Neural progenitor cell (in vitro differentiated cells): ENCODE results near the gene AFF1.

Experiments used
- EZH2 ChIP-seq: fragments of 200-600 bp; sonication (generic); IDR thresholded peaks from 2 replicates; pipeline ENCODE4 v1.6.1; 2017; ENCODE audit warnings: antibody characterized with exemption, mild to moderate bottlenecking, moderate library complexity
- TF ChIP-seq, protein P1 (sequence below): fragments of 200-600 bp; sonication (generic); IDR thresholded peaks from 2 replicates; pipeline ENCODE4 v1.5.1; 2017; ENCODE audit warnings: antibody characterized with exemption, mild to moderate bottlenecking

DNA sequence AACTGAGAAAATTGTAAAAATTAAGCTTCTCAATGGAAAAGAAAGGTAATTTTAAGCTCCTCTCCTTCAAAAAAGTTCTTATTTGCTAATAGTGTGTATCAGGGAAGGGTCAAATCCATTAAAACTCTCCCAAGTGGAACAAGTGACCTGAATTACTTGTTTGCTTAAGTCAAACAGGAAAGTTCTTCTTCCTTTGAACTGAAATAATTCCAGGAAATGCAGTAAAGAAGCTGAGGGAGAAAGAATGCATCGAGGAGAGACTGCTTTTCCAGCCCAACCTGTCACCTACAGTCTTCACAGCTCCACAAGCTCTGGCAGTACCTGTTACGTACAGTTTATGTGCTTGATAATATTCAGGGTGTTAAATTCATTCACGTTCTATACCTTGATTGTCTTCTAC, 154.6 kb downstream of the AFF1 start:
- TF ChIP-seq, protein P1, sequence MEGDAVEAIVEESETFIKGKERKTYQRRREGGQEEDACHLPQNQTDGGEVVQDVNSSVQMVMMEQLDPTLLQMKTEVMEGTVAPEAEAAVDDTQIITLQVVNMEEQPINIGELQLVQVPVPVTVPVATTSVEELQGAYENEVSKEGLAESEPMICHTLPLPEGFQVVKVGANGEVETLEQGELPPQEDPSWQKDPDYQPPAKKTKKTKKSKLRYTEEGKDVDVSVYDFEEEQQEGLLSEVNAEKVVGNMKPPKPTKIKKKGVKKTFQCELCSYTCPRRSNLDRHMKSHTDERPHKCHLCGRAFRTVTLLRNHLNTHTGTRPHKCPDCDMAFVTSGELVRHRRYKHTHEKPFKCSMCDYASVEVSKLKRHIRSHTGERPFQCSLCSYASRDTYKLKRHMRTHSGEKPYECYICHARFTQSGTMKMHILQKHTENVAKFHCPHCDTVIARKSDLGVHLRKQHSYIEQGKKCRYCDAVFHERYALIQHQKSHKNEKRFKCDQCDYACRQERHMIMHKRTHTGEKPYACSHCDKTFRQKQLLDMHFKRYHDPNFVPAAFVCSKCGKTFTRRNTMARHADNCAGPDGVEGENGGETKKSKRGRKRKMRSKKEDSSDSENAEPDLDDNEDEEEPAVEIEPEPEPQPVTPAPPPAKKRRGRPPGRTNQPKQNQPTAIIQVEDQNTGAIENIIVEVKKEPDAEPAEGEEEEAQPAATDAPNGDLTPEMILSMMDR: no peak
- no peak for TF ChIP-seq EZH2
